Measurements from ENCODE around the gene TRIM46. TPM values are rescaled to one million over a fixed set of nuclear protein-coding genes. Genes with fewer than 3 reads are reported as not detected.

The TRIM46 gene
- total and polyA plus RNA-seq, 2 experiments from 2014 or later = 8.1 to 15.4 TPM

- TF ChIP-seq JUNB (IDR thresholded peaks at IDR 0.05; ENCODE audit: unreplicated experiment) (no peak), NANOG (IDR thresholded peaks at IDR 0.05; ENCODE audit: borderline replicate concordance) (no peak), STAT1 (IDR thresholded peaks at IDR 0.05; ENCODE audit: unreplicated experiment) (no peak), POLR2AphosphoS5 (IDR thresholded peaks at IDR 0.05; ENCODE audit: low read depth) (no peak; the same call in 1 of the 2 replicates), CREB1 (CRISPR knock-in tag; IDR thresholded peaks at IDR 0.05; ENCODE audit: low read depth) (no peak), ZNF331 (CRISPR knock-in tag; IDR thresholded peaks at IDR 0.05; ENCODE audit: low read depth) (no peak), ZNF462 (CRISPR knock-in tag; IDR thresholded peaks at IDR 0.05) (no peak), EZH2phosphoT487 (IDR thresholded peaks at IDR 0.05; ENCODE audit: unreplicated experiment) (no peak), REST (IDR thresholded peaks at IDR 0.05; ENCODE audit: unreplicated experiment) (no peak), ETS1 (IDR thresholded peaks at IDR 0.05) (no peak), ZNF114 (CRISPR knock-in tag; IDR thresholded peaks at IDR 0.05) (no peak), EZH2 (IDR thresholded peaks at IDR 0.05; ENCODE audit: low read depth, unreplicated experiment) (no peak), CTCF (conservative IDR thresholded peaks at IDR 0.05; ENCODE audit: low read depth in 2 of 2) (no peak)
- H3K4me3 ChIP-seq = no peak overlapping the region
- H3K27me3 ChIP-seq (ENCODE audit: insufficient read depth) = no peaks in the 10 kb centered on the region; the same call in 1 of the 2 replicates
- no peak overlapping the region for H3K27ac ChIP-seq (ENCODE audit: low read depth)
- H3F3A ChIP-seq (replicated peaks; ENCODE audit: low read depth) = peaks cover 63% of the 10 kb centered on the region
- peaks cover 74% of the 10 kb centered on the region for H3K36me3 Mint-ChIP-seq (ENCODE audit: low read depth)
- no peak overlapping the region; the same call in 2 of the 3 replicates for H3K4me3 Mint-ChIP-seq
- peaks cover 29% of the 10 kb centered on the region for H3K4me1 Mint-ChIP-seq
- ATAC-seq (no peak), DNase-seq (ENCODE audit: low spot score) (no peak)
- H3K36me3 ChIP-seq (ENCODE audit: insufficient read depth) = peaks cover 47% of the 10 kb centered on the region
- H2AFZ ChIP-seq = no peak overlapping the region
- peaks cover 9% of the 10 kb centered on the region for H3K4me1 ChIP-seq (ENCODE audit: insufficient read depth)
- no peaks in the 10 kb centered on the region for H3K9me3 Mint-ChIP-seq
- no peaks in the 10 kb centered on the region for H3K9me2 ChIP-seq (ENCODE audit: insufficient read depth)
- H4K20me1 ChIP-seq (replicated peaks; ENCODE audit: insufficient read depth) = peaks cover 39% of the 10 kb centered on the region
- H3K27me3 Mint-ChIP-seq (ENCODE audit: insufficient read depth, low read depth, poor library complexity) = peaks cover 58% of the 10 kb centered on the region
- no peak overlapping the region for H3K27ac Mint-ChIP-seq
- no peak overlapping the region for H3K4me2 ChIP-seq
- peaks cover 11% of the 10 kb centered on the region for H3K79me2 ChIP-seq (replicated peaks; ENCODE audit: insufficient read depth)
These were observed 28.5 kb downstream of the TRIM46 start for GRCh38 chr1:155202198-155202597.

All from GM23338 (cell line).